GM20000 (cell line): ENCODE data around the gene SCAMP2.

ENCODE experiments used
- DNase-seq: peaks from one replicate; pipeline ENCODE4 v3.0.0; 2012; ENCODE audit warnings: low spot score
- CTCF ChIP-seq: IDR thresholded peaks from 2 replicates; pipeline ENCODE4 v1.5.1; 2012; ENCODE audit warnings: mild to moderate bottlenecking, control low read depth; ENCODE audit errors: extremely low read depth, missing control alignments

Gene SCAMP2

GRCh38 chr15:74822233-74822632, 50.9 kb downstream of the SCAMP2 start:
- DNase-seq = no peak
- TF ChIP-seq CTCF = no peak

- no peak for DNase-seq
- no peak for TF ChIP-seq CTCF
Measured at GRCh38 chr15:74821790-74822158, 51.4 kb downstream of the SCAMP2 start.

GRCh38 chr15:74821091-74821789, 51.9 kb downstream of the SCAMP2 start:
- peak; percentile 75 for DNase-seq

GRCh38 chr15:74820056-74820455, 53.1 kb downstream of the SCAMP2 start:
- TF ChIP-seq CTCF = no peak
- DNase-seq = no peak

More at GRCh38 chr15:74821091-74821789, 51.9 kb downstream of the SCAMP2 start:
- no peak for TF ChIP-seq CTCF

- no peak for DNase-seq
- no peak for TF ChIP-seq CTCF
Measured at GRCh38 chr15:74817370-74817737, 55.8 kb downstream of the SCAMP2 start.

- no peak for DNase-seq
Measured at GRCh38 chr15:74816624-74817369, 56.4 kb downstream of the SCAMP2 start.

More at GRCh38 chr15:74816624-74817369, 56.4 kb downstream of the SCAMP2 start:
- TF ChIP-seq CTCF = no peak
